Measurements from ENCODE around the gene PCDHGA3.
"Not testable (repeated sequence)": the region's sequence is repeated elsewhere in the genome, so short reads cannot be mapped to it uniquely, and the experiment has no call there.

Gene PCDHGA3

DNA sequence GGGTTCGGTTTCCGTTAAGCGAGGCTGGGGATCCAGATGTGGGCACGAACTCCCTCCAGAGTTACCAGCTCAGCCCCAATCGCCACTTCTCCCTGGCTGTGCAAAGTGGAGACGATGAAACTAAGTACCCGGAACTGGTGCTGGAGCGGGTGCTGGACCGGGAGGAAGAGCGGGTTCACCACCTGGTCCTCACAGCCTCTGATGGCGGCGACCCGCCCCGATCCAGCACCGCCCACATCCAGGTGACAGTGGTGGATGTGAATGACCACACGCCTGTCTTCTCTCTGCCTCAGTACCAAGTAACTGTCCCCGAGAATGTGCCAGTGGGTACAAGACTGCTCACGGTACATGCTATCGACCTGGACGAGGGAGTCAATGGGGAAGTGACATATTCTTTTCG lies 39.7 kb downstream of the PCDHGA3 start:
- no peak for DNase-seq (ENCODE audit: low read depth)

GRCh38 chr5:141384471-141385267 lies 41.0 kb downstream of the PCDHGA3 start:
- DNase-seq (ENCODE audit: low read depth) = no peak

- DNase-seq (ENCODE audit: low read depth) = not testable (repeated sequence)
Measured at GRCh38 chr5:141387557-141388311, 44.1 kb downstream of the PCDHGA3 start, which contains the start of gene PCDHGB4. Gene PCDHGB4 (plus strand): TSS chr5:141387698. CDS start chr5:141387885, 187 bp downstream.

GRCh38 chr5:141388661-141389060 lies 45.0 kb downstream of the PCDHGA3 start:
- no peak for DNase-seq (ENCODE audit: low read depth)

- DNase-seq (ENCODE audit: low read depth) = no peak
Measured at GRCh38 chr5:141389153-141390042, 45.8 kb downstream of the PCDHGA3 start.

GRCh38 chr5:141392429-141393198 lies 49.0 kb downstream of the PCDHGA3 start, which contains the start of gene PCDHGA8:
Gene PCDHGA8 (plus strand): TSS chr5:141392633. CDS start chr5:141392814, 181 bp downstream.
- DNase-seq (ENCODE audit: low read depth) = no peak

DNA sequence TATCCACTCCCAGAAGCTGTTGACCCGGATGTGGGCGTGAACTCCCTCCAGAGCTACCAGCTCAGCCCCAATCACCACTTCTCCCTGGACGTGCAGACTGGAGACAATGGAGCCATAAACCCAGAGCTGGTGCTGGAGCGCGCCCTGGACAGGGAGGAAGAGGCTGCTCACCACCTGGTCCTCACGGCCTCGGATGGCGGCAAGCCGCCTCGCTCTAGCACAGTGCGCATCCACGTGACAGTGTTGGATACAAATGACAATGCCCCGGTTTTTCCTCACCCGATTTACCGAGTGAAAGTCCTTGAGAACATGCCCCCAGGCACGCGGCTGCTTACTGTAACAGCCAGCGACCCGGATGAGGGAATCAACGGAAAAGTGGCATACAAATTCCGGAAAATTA lies 49.6 kb downstream of the PCDHGA3 start:
- DNase-seq (ENCODE audit: low read depth) = no peak

DNA sequence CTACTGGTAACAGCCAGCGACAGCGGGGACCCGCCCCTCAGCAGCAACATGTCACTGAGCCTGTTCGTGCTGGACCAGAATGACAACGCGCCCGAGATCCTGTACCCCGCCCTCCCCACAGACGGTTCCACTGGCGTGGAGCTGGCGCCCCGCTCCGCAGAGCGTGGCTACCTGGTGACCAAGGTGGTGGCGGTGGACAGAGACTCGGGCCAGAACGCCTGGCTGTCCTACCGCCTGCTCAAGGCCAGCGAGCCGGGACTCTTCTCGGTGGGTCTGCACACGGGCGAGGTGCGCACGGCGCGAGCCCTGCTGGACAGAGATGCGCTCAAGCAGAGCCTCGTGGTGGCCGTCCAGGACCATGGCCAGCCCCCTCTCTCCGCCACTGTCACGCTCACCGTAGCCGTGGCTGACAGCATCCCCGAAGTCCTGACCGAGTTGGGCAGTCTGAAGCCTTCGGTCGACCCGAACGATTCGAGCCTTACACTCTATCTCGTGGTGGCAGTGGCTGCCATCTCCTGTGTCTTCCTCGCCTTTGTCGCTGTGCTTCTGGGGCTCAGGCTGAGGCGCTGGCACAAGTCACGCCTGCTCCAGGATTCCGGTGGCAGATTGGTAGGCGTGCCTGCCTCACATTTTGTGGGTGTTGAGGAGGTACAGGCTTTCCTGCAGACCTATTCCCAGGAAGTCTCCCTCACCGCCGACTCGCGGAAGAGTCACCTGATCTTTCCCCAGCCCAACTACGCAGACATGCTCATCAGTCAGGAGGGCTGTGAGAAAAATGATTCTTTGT lies 51.0 kb downstream of the PCDHGA3 start:
- DNase-seq (ENCODE audit: low read depth) = not testable (repeated sequence)

All from stimulated activated CD8-positive, alpha-beta memory T cell treated with anti-CD3 and anti-CD28 coated beads, Interleukin-12 subunit alpha, Interleukin-12 subunit beta, amount 100 ng/mL, for 1 hour (primary cell).